Measurements from ENCODE around the gene NUMBL.

Gene NUMBL

GRCh38 chr19:40717325-40717879, 27.0 kb upstream of the NUMBL start:
- Histone ChIP-seq H3K27ac (replicated peaks) (peak overlapping the region; percentile 80), H3K27me3 (ENCODE audit: insufficient read depth, poor library complexity, severe bottlenecking) (no peaks in the 10 kb centered on the region), H3K4me3 (replicated peaks; ENCODE audit: insufficient read depth, low read length) (peak overlapping the region; percentile 74)
- DNase-seq (ENCODE audit: low read depth in 1 of 2, low spot score in 1 of 2), result no peak
- TF ChIP-seq GABPA (IDR thresholded peaks at IDR 0.05; ENCODE audit: low read depth) (no peak), CTCF (IDR thresholded peaks at IDR 0.05; ENCODE audit: insufficient read depth, low read length) (no peak), REST (IDR thresholded peaks at IDR 0.05; ENCODE audit: insufficient replicate concordance, low read depth) (no peak), SPI1 (IDR thresholded peaks at IDR 0.05; ENCODE audit: borderline replicate concordance, low read depth) (no peak), POLR2AphosphoS5 (IDR thresholded peaks at IDR 0.05; ENCODE audit: low read depth) (no peak)

- DNase-seq (ENCODE audit: low read depth in 1 of 2, low spot score in 1 of 2), result peak; percentile 88 to 97
- no peaks in the 10 kb centered on the region for H3K27me3 ChIP-seq (ENCODE audit: insufficient read depth, poor library complexity, severe bottlenecking)
- peak within 1 kb of the TSS; percentile 74 for H3K4me3 ChIP-seq (replicated peaks; ENCODE audit: insufficient read depth, low read length)
- peak; percentile 59 for TF ChIP-seq GABPA (IDR thresholded peaks at IDR 0.05; ENCODE audit: low read depth)
- TF ChIP-seq CTCF (IDR thresholded peaks at IDR 0.05; ENCODE audit: insufficient read depth, low read length), result no peak
- H3K27ac ChIP-seq (replicated peaks), result peak within 1 kb of the TSS; percentile 80
Observed at GRCh38 chr19:40716482-40717324, 26.3 kb upstream of the NUMBL start, which contains the start of the genes COQ8B and ITPKC. COQ8B (minus strand) TSS chr19:40716886; CDS start chr19:40714632, 2,254 bp downstream. ITPKC (plus strand) TSS chr19:40717112; CDS start chr19:40717136, 24 bp downstream.

GRCh38 chr19:40716031-40716481, 25.6 kb upstream of the NUMBL start:
- peak overlapping the region; percentile 74 for H3K4me3 ChIP-seq (replicated peaks; ENCODE audit: insufficient read depth, low read length)
- peak overlapping the region; percentile 80 for H3K27ac ChIP-seq (replicated peaks)
- no peak for DNase-seq (ENCODE audit: low read depth in 1 of 2, low spot score in 1 of 2)
- no peaks in the 10 kb centered on the region for H3K27me3 ChIP-seq (ENCODE audit: insufficient read depth, poor library complexity, severe bottlenecking)
- TF ChIP-seq REST (IDR thresholded peaks at IDR 0.05; ENCODE audit: insufficient replicate concordance, low read depth), result no peak
- TF ChIP-seq GABPA (IDR thresholded peaks at IDR 0.05; ENCODE audit: low read depth), result no peak
- TF ChIP-seq CTCF (IDR thresholded peaks at IDR 0.05; ENCODE audit: insufficient read depth, low read length), result no peak
- TF ChIP-seq SPI1 (IDR thresholded peaks at IDR 0.05; ENCODE audit: borderline replicate concordance, low read depth), result no peak
- TF ChIP-seq POLR2AphosphoS5 (IDR thresholded peaks at IDR 0.05; ENCODE audit: low read depth), result no peak
